ENCODE results near the gene OGG1. TPM values are rescaled to one million over a fixed set of nuclear protein-coding genes. Genes with fewer than 3 reads are reported as not detected.

Gene OGG1
- total RNA-seq, 2 donors from 2014 or later, result 31.0 to 33.4 TPM

- DNase-seq, result no peak
- H3K27me3 Mint-ChIP-seq (ENCODE audit: low read depth), result no peaks in the 10 kb centered on the region
- ATAC-seq (replicated peaks in 1 of 2), result peak in 1 of 2 donors; percentile 0
- H3K4me3 Mint-ChIP-seq, result peak overlapping the region; percentile 45 to 52
- peak overlapping the region; percentile 25 for H3K27ac Mint-ChIP-seq
- H3K36me3 Mint-ChIP-seq (ENCODE audit: insufficient read depth in 2 of 2), result peaks cover 30 to 39% of the 10 kb centered on the region in 2 donors
- peaks cover 75% of the 10 kb centered on the region for H3K4me1 Mint-ChIP-seq (ENCODE audit: low read depth)
- no peaks in the 10 kb centered on the region for H3K9me3 Mint-ChIP-seq
Measured at GRCh38 chr3:9786825-9787669, 37.3 kb downstream of the OGG1 start.

- H3K27me3 Mint-ChIP-seq (ENCODE audit: low read depth), result no peaks in the 10 kb centered on the region
- H3K4me3 Mint-ChIP-seq, result peak overlapping the region; percentile 45 to 52
- peaks cover 26 to 39% of the 10 kb centered on the region in 2 donors for H3K36me3 Mint-ChIP-seq (ENCODE audit: insufficient read depth in 2 of 2)
- DNase-seq (peak in 1 of 2 donors; percentile 57), ATAC-seq (replicated peaks in 1 of 2) (peak; percentile 56 to 67)
- no peaks in the 10 kb centered on the region for H3K9me3 Mint-ChIP-seq
- peak overlapping the region; percentile 25 for H3K27ac Mint-ChIP-seq
- peaks cover 69% of the 10 kb centered on the region for H3K4me1 Mint-ChIP-seq (ENCODE audit: low read depth)
Measured at GRCh38 chr3:9787714-9788113, 38.0 kb downstream of the OGG1 start.

GRCh38 chr3:9791127-9791526 is 41.4 kb downstream of the OGG1 start:
- Mint-ChIP-seq H3K27ac (no peak overlapping the region), H3K36me3 (ENCODE audit: insufficient read depth in 2 of 2) (peaks cover 31 to 42% of the 10 kb centered on the region in 2 donors), H3K9me3 (no peaks in the 10 kb centered on the region), H3K4me1 (ENCODE audit: low read depth) (peaks cover 84% of the 10 kb centered on the region), H3K27me3 (ENCODE audit: low read depth) (no peaks in the 10 kb centered on the region), H3K4me3 (peak overlapping the region; percentile 91 to 95)
- DNase-seq, result no peak
- no peak for ATAC-seq (replicated peaks in 1 of 2)

GRCh38 chr3:9791790-9792404 is 42.1 kb downstream of the OGG1 start:
- Mint-ChIP-seq H3K27ac (peak overlapping the region; percentile 98), H3K36me3 (ENCODE audit: insufficient read depth in 2 of 2) (peaks cover 28 to 36% of the 10 kb centered on the region in 2 donors), H3K4me1 (ENCODE audit: low read depth) (peaks cover 83% of the 10 kb centered on the region), H3K4me3 (peak overlapping the region; percentile 91 to 95), H3K9me3 (no peaks in the 10 kb centered on the region), H3K27me3 (ENCODE audit: low read depth) (no peaks in the 10 kb centered on the region)
- no peak for ATAC-seq (replicated peaks in 1 of 2)
- no peak for DNase-seq

- DNase-seq (peak; percentile 94 to 96), ATAC-seq (replicated peaks in 1 of 2) (peak; percentile 84 to 85)
- H3K27ac Mint-ChIP-seq, result peak within 1 kb of the TSS; percentile 98
- peaks cover 32 to 34% of the 10 kb centered on the region in 2 donors for H3K36me3 Mint-ChIP-seq (ENCODE audit: insufficient read depth in 2 of 2)
- peak within 1 kb of the TSS; percentile 91 to 95 for H3K4me3 Mint-ChIP-seq
- H3K4me1 Mint-ChIP-seq (ENCODE audit: low read depth), result peaks cover 83% of the 10 kb centered on the region
- H3K27me3 Mint-ChIP-seq (ENCODE audit: low read depth), result no peaks in the 10 kb centered on the region
- no peaks in the 10 kb centered on the region for H3K9me3 Mint-ChIP-seq
Measured at GRCh38 chr3:9792405-9793160, 42.8 kb downstream of the OGG1 start, which contains the start of the genes ARPC4 and TADA3. TSS of gene ARPC4 (plus strand) at chr3:9793082. CDS start at chr3:9793122, 40 bp downstream. TSS of gene TADA3 (minus strand) at chr3:9792473. CDS start at chr3:9791466, 1,007 bp downstream.

GRCh38 chr3:9793161-9793781 is 43.5 kb downstream of the OGG1 start:
- Mint-ChIP-seq H3K9me3 (no peaks in the 10 kb centered on the region), H3K4me1 (ENCODE audit: low read depth) (peaks cover 78% of the 10 kb centered on the region), H3K4me3 (peak overlapping the region; percentile 91 to 95), H3K27ac (peak overlapping the region; percentile 98), H3K36me3 (ENCODE audit: insufficient read depth in 2 of 2) (peaks cover 32 to 35% of the 10 kb centered on the region in 2 donors), H3K27me3 (ENCODE audit: low read depth) (no peaks in the 10 kb centered on the region)
- peak in 1 of 2 donors; percentile 39 for DNase-seq
- ATAC-seq (replicated peaks in 1 of 2), result peak in 1 of 2 donors; percentile 21

GRCh38 chr3:9794400-9794799 is 44.6 kb downstream of the OGG1 start:
- ATAC-seq (replicated peaks in 1 of 2) (no peak), DNase-seq (no peak)
- no peaks in the 10 kb centered on the region for H3K9me3 Mint-ChIP-seq
- peak overlapping the region; percentile 91 to 95 for H3K4me3 Mint-ChIP-seq
- peaks cover 29 to 36% of the 10 kb centered on the region in 2 donors for H3K36me3 Mint-ChIP-seq (ENCODE audit: insufficient read depth in 2 of 2)
- H3K4me1 Mint-ChIP-seq (ENCODE audit: low read depth), result peaks cover 67% of the 10 kb centered on the region
- no peaks in the 10 kb centered on the region for H3K27me3 Mint-ChIP-seq (ENCODE audit: low read depth)
- H3K27ac Mint-ChIP-seq, result peak overlapping the region; percentile 98

- Mint-ChIP-seq H3K27me3 (ENCODE audit: low read depth) (no peaks in the 10 kb centered on the region), H3K9me3 (no peaks in the 10 kb centered on the region)
Measured at GRCh38 chr3:9795207-9795606, 45.5 kb downstream of the OGG1 start.

GRCh38 chr3:9797196-9797945 is 47.6 kb downstream of the OGG1 start:
- Mint-ChIP-seq H3K27ac (no peak overlapping the region), H3K36me3 (ENCODE audit: insufficient read depth in 2 of 2) (peaks cover 19 to 40% of the 10 kb centered on the region in 2 donors), H3K4me1 (ENCODE audit: low read depth) (peaks cover 41% of the 10 kb centered on the region), H3K27me3 (ENCODE audit: low read depth) (no peaks in the 10 kb centered on the region), H3K9me3 (no peaks in the 10 kb centered on the region), H3K4me3 (no peak overlapping the region)
- no peak for DNase-seq
- ATAC-seq (replicated peaks in 1 of 2), result no peak

More at GRCh38 chr3:9795207-9795606, 45.5 kb downstream of the OGG1 start:
- ATAC-seq (replicated peaks in 1 of 2), result no peak
- peaks cover 25 to 35% of the 10 kb centered on the region in 2 donors for H3K36me3 Mint-ChIP-seq (ENCODE audit: insufficient read depth in 2 of 2)
- no peak for DNase-seq
- H3K4me3 Mint-ChIP-seq, result peak overlapping the region; percentile 53 to 80
- peak overlapping the region; percentile 96 for H3K27ac Mint-ChIP-seq
- peaks cover 59% of the 10 kb centered on the region for H3K4me1 Mint-ChIP-seq (ENCODE audit: low read depth)

GRCh38 chr3:9800529-9800928 is 50.8 kb downstream of the OGG1 start:
- Mint-ChIP-seq H3K4me1 (ENCODE audit: low read depth) (peaks cover 24% of the 10 kb centered on the region), H3K36me3 (ENCODE audit: insufficient read depth in 2 of 2) (peaks cover 17 to 41% of the 10 kb centered on the region in 2 donors), H3K4me3 (no peak overlapping the region), H3K27me3 (ENCODE audit: low read depth) (no peaks in the 10 kb centered on the region), H3K9me3 (no peaks in the 10 kb centered on the region), H3K27ac (no peak overlapping the region)
- no peak for DNase-seq
- no peak for ATAC-seq (replicated peaks in 1 of 2)

- ATAC-seq (replicated peaks in 1 of 2) (no peak), DNase-seq (no peak)
- Mint-ChIP-seq H3K4me3 (no peak overlapping the region), H3K27me3 (ENCODE audit: low read depth) (no peaks in the 10 kb centered on the region), H3K36me3 (ENCODE audit: insufficient read depth in 2 of 2) (peaks cover 12 to 40% of the 10 kb centered on the region in 2 donors), H3K4me1 (ENCODE audit: low read depth) (peaks cover 23% of the 10 kb centered on the region), H3K27ac (no peak overlapping the region), H3K9me3 (no peaks in the 10 kb centered on the region)
Measured at GRCh38 chr3:9803494-9803893, 53.7 kb downstream of the OGG1 start.

- ATAC-seq (replicated peaks in 1 of 2) (no peak), DNase-seq (no peak)
- Mint-ChIP-seq H3K36me3 (ENCODE audit: insufficient read depth in 2 of 2) (peaks cover 12 to 30% of the 10 kb centered on the region in 2 donors), H3K27ac (no peak overlapping the region), H3K4me3 (no peak overlapping the region), H3K4me1 (ENCODE audit: low read depth) (peaks cover 35% of the 10 kb centered on the region), H3K9me3 (no peaks in the 10 kb centered on the region), H3K27me3 (ENCODE audit: low read depth) (no peaks in the 10 kb centered on the region)
Measured at GRCh38 chr3:9804996-9805395, 55.2 kb downstream of the OGG1 start.
